WTC11 (cell line): Measurements from ENCODE around the gene UBE2K. TPM values are rescaled to one million over a fixed set of nuclear protein-coding genes. Genes with fewer than 3 reads are reported as not detected.
A peak's percentile ranks its signal among the peaks of the same experiment; 100 is the strongest.
"Not testable (repeated sequence)": the region's sequence is repeated elsewhere in the genome, so short reads cannot be mapped to it uniquely, and the experiment has no call there.

ENCODE experiments used
- ATAC-seq: fragments of 200-7000 bp; cut with Tn5 transposase; 2 replicates; pipeline ENCODE4 v1.10.0; 2021; ENCODE audit warnings: mild to moderate bottlenecking, moderate library complexity
- CTCF ChIA-PET: fragments of 300-600 bp; sonication (Branson Sonifier 250); formaldehyde crosslinking; loops from one replicate; lab custom pipeline; 2021; ENCODE audit warnings: antibody characterized with exemption; lab: Charles Lee
- POLR2A ChIA-PET: fragments of 350-600 bp; sonication (Branson Sonifier 250); formaldehyde crosslinking; loops from one replicate; lab custom pipeline; 2021; ENCODE audit warnings: antibody characterized with exemption; lab: Charles Lee
- DNase-seq: peaks from one replicate; pipeline ENCODE4 v3.0.0; 2021; ENCODE audit warnings: low spot score
- H3K27ac Mint-ChIP-seq: 2 replicates; pipeline ENCODE4 v1.8.0; 2021; ENCODE audit warnings: mixed read lengths
- H3K27me3 Mint-ChIP-seq: 2 replicates; pipeline ENCODE4 v1.8.0; 2021; ENCODE audit warnings: low read depth, mild to moderate bottlenecking, moderate library complexity, mixed read lengths
- H3K36me3 Mint-ChIP-seq: 2 replicates; pipeline ENCODE4 v1.8.0; 2021; ENCODE audit warnings: mixed read lengths
- H3K4me1 Mint-ChIP-seq: 2 replicates; pipeline ENCODE4 v1.8.0; 2022; ENCODE audit warnings: mixed read lengths
- H3K4me3 Mint-ChIP-seq: 2 replicates; pipeline ENCODE4 v1.8.0; 2021; ENCODE audit warnings: mild to moderate bottlenecking, moderate library complexity, mixed read lengths
- H3K9me3 Mint-ChIP-seq: 2 replicates; pipeline ENCODE4 v1.8.0; 2021; ENCODE audit warnings: mixed read lengths
- CBFB ChIP-seq: sonication (generic); formaldehyde crosslinking; IDR thresholded peaks from 2 replicates; pipeline ENCODE4 v1.8.1; 2022; ENCODE audit warnings: mild to moderate bottlenecking, low read depth, missing genetic modification reagents
- ELF4 ChIP-seq: sonication (generic); formaldehyde crosslinking; IDR thresholded peaks from 2 replicates; pipeline ENCODE4 v1.8.1; 2022; ENCODE audit warnings: low read depth, mild to moderate bottlenecking, moderate library complexity, missing genetic modification reagents
- ETV6 ChIP-seq: sonication (generic); formaldehyde crosslinking; IDR thresholded peaks from 2 replicates; pipeline ENCODE4 v1.8.1; 2022; ENCODE audit warnings: mild to moderate bottlenecking, missing genetic modification reagents
- FOXJ3 ChIP-seq: sonication (generic); formaldehyde crosslinking; IDR thresholded peaks from 2 replicates; pipeline ENCODE4 v1.9.0; 2021; ENCODE audit warnings: missing genetic modification reagents, mild to moderate bottlenecking, borderline replicate concordance
- JUN ChIP-seq: sonication (generic); formaldehyde crosslinking; IDR thresholded peaks from 2 replicates; pipeline ENCODE4 v1.8.0; 2023; ENCODE audit warnings: mild to moderate bottlenecking, missing genetic modification reagents
- MXD4 ChIP-seq: fragments of 250-450 bp; sonication (Bioruptor Pico); IDR thresholded peaks from 2 replicates; pipeline ENCODE4 v1.8.0; 2021; ENCODE audit warnings: mild to moderate bottlenecking, moderate library complexity, borderline replicate concordance
- MYBL2 ChIP-seq: sonication (generic); formaldehyde crosslinking; IDR thresholded peaks from 2 replicates; pipeline ENCODE4 v1.8.1; 2023; ENCODE audit warnings: mild to moderate bottlenecking, moderate library complexity, missing genetic modification reagents
- SMAD4 ChIP-seq: sonication (generic); formaldehyde crosslinking; IDR thresholded peaks from 2 replicates; pipeline ENCODE4 v1.8.0; 2022; ENCODE audit warnings: mild to moderate bottlenecking, missing genetic modification reagents
- SP1 ChIP-seq: sonication (generic); formaldehyde crosslinking; conservative IDR thresholded peaks from 2 replicates; pipeline ENCODE4 v1.8.1; 2022; ENCODE audit warnings: missing genetic modification reagents
- ZBTB21 ChIP-seq: sonication (generic); formaldehyde crosslinking; IDR thresholded peaks from 2 replicates; pipeline ENCODE4 v1.8.1; 2023; ENCODE audit warnings: mild to moderate bottlenecking, missing genetic modification reagents, borderline replicate concordance
- ZNF138 ChIP-seq: sonication (generic); formaldehyde crosslinking; conservative IDR thresholded peaks from 2 replicates; pipeline ENCODE4 v1.8.1; 2022; ENCODE audit warnings: mild to moderate bottlenecking, moderate library complexity, missing genetic modification reagents
- ZNF263 ChIP-seq: sonication (generic); formaldehyde crosslinking; IDR thresholded peaks from 2 replicates; pipeline ENCODE4 v1.8.1; 2022; ENCODE audit warnings: low read depth, mild to moderate bottlenecking, moderate library complexity, missing genetic modification reagents
- total RNA-seq: library from RNA; stranded (reverse); gene quantifications from 3 replicates; pipeline ENCODE4 v1.2.3, GENCODE V29; 2021
- TF ChIP-seq, protein P1 (sequence below): sonication (generic); formaldehyde crosslinking; IDR thresholded peaks from 2 replicates; pipeline ENCODE4 v1.8.1; 2022; ENCODE audit warnings: mild to moderate bottlenecking, moderate library complexity, missing genetic modification reagents
- TF ChIP-seq, protein P2 (sequence below): sonication (generic); formaldehyde crosslinking; IDR thresholded peaks from 2 replicates; pipeline ENCODE4 v1.8.1; 2022; ENCODE audit warnings: low read depth, mild to moderate bottlenecking, moderate library complexity, missing genetic modification reagents, borderline replicate concordance
- TF ChIP-seq, protein P3 (sequence below): sonication (generic); formaldehyde crosslinking; IDR thresholded peaks from 2 replicates; pipeline ENCODE4 v1.8.1; 2023; ENCODE audit warnings: mild to moderate bottlenecking, missing genetic modification reagents, moderate library complexity
- TF ChIP-seq, protein P4 (sequence below): sonication (generic); formaldehyde crosslinking; IDR thresholded peaks from 2 replicates; pipeline ENCODE4 v1.8.0; 2022; ENCODE audit warnings: mild to moderate bottlenecking, missing genetic modification reagents
- TF ChIP-seq, protein P5 (sequence below): fragments of 250-450 bp; sonication (Bioruptor Pico); conservative IDR thresholded peaks from 2 replicates; pipeline ENCODE4 v1.9.0; 2021; ENCODE audit warnings: mild to moderate bottlenecking
- TF ChIP-seq, protein P6 (sequence below): sonication (generic); formaldehyde crosslinking; IDR thresholded peaks from 2 replicates; pipeline ENCODE4 v1.8.0; 2022; ENCODE audit warnings: missing genetic modification reagents

Gene UBE2K
- total RNA-seq, 1 experiment from 2014 or later = 135 TPM

DNA sequence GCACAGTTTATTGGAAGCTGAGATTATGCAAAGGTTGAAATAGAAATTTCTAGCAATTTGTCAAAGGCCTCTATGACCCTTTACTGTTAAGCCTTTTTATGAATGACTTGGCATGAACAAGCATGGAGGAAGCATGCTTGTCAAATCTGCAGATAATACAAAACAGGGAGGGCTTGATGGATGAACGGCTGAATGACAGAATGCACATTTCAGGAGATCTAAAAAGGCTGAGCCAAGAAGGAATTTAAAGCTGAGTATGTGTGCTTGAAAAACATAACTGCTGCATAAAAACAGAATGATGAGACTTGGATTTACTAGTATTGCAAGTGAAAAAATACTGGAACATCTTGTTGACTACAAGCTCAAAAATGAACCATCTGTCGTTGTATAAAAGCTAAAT, 29.0 kb upstream of the UBE2K start (continued):
- no peak for TF ChIP-seq CBFB (CRISPR knock-in tag)
- TF ChIP-seq ELF4 (CRISPR knock-in tag) = no peak

DNA sequence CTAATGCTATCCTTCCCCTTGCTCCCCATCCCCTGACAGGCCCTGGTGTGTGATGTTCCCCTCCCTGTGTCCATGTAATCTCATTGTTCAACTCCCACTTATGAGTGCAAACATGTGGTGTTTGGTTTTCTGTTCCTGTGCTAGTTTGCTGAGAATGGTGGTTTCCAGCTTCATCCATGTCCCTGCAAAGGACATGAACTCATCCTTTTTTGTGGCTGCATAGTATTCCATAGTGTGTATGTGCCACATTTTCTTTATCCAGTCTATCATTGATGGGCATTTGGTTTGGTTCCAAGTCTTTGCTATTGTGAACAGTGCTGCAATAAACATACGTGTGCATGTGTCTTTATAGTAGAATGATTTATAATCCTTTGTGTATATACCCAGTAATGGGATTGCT, 27.6 kb upstream of the UBE2K start:
- H3K4me1 Mint-ChIP-seq, DNase-seq, H3K4me3 Mint-ChIP-seq, CTCF ChIA-PET, H3K36me3 Mint-ChIP-seq, ATAC-seq, H3K27ac Mint-ChIP-seq, H3K9me3 Mint-ChIP-seq, H3K27me3 Mint-ChIP-seq: not testable (repeated sequence)
- POLR2A ChIA-PET = interaction anchor here (0.6 kb wide), 1 partner anchor 27 kb away, joined by 3 read pairs; no protein-coding TSS in a partner anchor

DNA sequence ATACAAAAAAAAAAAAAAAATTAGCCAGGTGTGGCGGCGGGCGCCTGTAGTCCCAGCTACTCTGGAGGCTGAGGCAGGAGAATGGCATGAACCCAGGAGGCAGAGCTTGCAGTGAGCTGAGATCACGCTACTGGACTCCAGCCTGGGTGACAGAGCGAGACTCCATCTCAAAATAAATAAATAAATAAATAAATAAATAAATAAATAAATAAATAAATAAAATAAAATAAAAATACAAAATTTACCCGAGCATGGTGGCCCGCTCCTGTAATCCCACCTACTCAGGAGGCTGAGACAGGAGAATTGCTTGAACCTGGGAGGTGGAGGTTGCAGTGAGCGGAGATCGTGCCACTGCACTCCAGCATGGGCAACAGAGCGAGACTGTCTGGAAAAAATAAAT, 22.3 kb upstream of the UBE2K start:
- H3K27ac Mint-ChIP-seq, H3K36me3 Mint-ChIP-seq, POLR2A ChIA-PET, H3K9me3 Mint-ChIP-seq, H3K4me1 Mint-ChIP-seq, DNase-seq, H3K4me3 Mint-ChIP-seq, ATAC-seq, CTCF ChIA-PET, H3K27me3 Mint-ChIP-seq: not testable (repeated sequence)

DNA sequence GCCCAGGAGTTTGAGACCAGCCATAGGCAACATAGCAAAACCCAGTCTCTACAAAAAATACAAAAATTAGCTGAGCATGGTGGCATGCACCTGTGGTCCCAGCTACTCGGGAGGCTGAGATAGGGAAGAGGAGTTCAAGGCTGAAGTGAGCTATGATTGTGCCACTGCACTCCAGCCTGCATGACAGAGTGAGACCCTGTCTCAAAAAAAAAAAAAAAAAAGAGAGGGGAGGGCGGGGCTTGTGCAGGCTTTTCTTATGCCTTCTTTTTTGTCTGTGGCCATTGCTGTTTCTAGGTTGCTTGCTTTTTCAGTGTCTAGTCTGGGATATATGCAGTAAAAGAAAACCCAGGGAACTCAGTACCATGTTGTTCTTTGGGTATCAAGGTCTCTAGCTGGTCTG, 16.9 kb upstream of the UBE2K start:
- H3K4me3 Mint-ChIP-seq, CTCF ChIA-PET, H3K27ac Mint-ChIP-seq, DNase-seq, H3K36me3 Mint-ChIP-seq, H3K4me1 Mint-ChIP-seq, H3K9me3 Mint-ChIP-seq, H3K27me3 Mint-ChIP-seq: not testable (repeated sequence)
- POLR2A ChIA-PET = interaction anchor here (0.6 to 0.7 kb wide), 3 partner anchors 17 to 284 kb away, joined by 3 to 4 read pairs (median 3); partner anchors contain the start of genes UBE2K and UGDH
- peak; percentile 61 for ATAC-seq

DNA sequence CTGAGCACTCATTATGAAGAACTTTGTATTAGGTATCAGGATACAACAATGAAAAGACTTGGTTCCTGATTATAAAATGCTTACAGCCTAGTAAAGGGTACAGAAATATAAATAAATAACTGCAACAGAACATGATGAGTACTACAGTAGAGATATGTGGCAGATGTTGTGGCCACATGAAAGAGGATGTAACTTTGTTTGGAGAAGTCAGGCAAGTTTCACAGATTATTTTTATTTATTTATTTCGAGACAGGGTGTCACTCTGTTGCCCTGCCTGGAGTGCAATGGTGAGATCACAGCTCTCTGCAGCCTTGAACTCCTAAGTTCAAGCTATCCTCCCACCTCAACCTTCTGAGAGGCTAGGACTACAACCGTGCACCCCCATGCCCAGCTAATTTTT, 15.8 kb upstream of the UBE2K start:
- POLR2A ChIA-PET = no interaction called here
- Mint-ChIP-seq H3K27ac (no peak overlapping the region), H3K4me3 (no peak overlapping the region), H3K4me1 (no peaks in the 10 kb centered on the region), H3K9me3 (no peaks in the 10 kb centered on the region), H3K36me3 (no peaks in the 10 kb centered on the region), H3K27me3 (no peaks in the 10 kb centered on the region)
- no peak for DNase-seq
- TF ChIP-seq JUN (CRISPR knock-in tag) = no peak
- TF ChIP-seq, protein P1, sequence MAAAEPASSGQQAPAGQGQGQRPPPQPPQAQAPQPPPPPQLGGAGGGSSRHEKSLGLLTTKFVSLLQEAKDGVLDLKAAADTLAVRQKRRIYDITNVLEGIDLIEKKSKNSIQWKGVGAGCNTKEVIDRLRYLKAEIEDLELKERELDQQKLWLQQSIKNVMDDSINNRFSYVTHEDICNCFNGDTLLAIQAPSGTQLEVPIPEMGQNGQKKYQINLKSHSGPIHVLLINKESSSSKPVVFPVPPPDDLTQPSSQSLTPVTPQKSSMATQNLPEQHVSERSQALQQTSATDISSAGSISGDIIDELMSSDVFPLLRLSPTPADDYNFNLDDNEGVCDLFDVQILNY (CRISPR knock-in tag) = no peak
- TF ChIP-seq ETV6 (CRISPR knock-in tag) = no peak
- no peak for TF ChIP-seq SP1
- TF ChIP-seq, protein P2, sequence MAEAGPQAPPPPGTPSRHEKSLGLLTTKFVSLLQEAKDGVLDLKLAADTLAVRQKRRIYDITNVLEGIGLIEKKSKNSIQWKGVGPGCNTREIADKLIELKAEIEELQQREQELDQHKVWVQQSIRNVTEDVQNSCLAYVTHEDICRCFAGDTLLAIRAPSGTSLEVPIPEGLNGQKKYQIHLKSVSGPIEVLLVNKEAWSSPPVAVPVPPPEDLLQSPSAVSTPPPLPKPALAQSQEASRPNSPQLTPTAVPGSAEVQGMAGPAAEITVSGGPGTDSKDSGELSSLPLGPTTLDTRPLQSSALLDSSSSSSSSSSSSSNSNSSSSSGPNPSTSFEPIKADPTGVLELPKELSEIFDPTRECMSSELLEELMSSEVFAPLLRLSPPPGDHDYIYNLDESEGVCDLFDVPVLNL = no peak
- TF ChIP-seq, protein P3, sequence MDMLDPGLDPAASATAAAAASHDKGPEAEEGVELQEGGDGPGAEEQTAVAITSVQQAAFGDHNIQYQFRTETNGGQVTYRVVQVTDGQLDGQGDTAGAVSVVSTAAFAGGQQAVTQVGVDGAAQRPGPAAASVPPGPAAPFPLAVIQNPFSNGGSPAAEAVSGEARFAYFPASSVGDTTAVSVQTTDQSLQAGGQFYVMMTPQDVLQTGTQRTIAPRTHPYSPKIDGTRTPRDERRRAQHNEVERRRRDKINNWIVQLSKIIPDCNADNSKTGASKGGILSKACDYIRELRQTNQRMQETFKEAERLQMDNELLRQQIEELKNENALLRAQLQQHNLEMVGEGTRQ (CRISPR knock-in tag) = no peak
- no peak for TF ChIP-seq ZBTB21 (CRISPR knock-in tag)
- TF ChIP-seq, protein P4, sequence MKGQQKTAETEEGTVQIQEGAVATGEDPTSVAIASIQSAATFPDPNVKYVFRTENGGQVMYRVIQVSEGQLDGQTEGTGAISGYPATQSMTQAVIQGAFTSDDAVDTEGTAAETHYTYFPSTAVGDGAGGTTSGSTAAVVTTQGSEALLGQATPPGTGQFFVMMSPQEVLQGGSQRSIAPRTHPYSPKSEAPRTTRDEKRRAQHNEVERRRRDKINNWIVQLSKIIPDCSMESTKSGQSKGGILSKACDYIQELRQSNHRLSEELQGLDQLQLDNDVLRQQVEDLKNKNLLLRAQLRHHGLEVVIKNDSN = no peak
- TF ChIP-seq ZNF138 (CRISPR knock-in tag) = no peak
- no peak for TF ChIP-seq ZNF263
- TF ChIP-seq, protein P5, sequence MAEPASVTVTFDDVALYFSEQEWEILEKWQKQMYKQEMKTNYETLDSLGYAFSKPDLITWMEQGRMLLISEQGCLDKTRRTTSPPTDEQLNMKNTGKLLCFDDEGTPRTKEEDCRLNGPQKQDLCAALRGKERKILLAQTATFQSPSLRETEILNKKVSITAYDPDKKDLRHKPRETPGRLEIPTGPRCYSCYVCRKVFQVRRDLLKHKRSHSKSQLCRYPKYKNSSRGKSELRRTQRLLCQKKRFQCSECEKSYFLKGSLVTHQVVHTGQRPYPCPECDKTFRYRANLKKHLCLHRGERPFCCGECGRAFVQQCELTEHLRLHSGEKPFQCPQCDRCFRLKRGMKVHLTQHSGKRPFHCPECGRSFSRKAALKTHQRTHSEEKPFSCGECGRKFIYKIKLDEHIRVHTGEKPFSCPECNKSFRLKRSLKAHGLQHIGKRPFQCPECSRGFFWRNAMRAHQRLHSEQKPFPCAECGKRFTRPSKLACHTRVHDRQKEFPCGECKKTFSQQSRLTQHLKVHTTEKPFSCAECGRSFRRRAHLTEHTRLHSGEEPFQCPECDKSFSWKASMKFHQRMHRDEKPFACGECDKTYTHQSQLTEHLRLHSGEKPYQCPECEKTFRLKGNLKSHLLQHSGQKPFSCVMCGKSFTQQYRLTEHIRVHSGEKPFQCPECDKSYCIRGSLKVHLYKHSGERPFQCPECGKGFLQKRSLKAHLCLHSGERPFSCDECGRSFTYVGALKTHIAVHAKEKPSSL (CRISPR knock-in tag) = no peak
- TF ChIP-seq SMAD4 (CRISPR knock-in tag) = no peak
- no peak for TF ChIP-seq MXD4 (CRISPR knock-in tag)
- TF ChIP-seq, protein P6, sequence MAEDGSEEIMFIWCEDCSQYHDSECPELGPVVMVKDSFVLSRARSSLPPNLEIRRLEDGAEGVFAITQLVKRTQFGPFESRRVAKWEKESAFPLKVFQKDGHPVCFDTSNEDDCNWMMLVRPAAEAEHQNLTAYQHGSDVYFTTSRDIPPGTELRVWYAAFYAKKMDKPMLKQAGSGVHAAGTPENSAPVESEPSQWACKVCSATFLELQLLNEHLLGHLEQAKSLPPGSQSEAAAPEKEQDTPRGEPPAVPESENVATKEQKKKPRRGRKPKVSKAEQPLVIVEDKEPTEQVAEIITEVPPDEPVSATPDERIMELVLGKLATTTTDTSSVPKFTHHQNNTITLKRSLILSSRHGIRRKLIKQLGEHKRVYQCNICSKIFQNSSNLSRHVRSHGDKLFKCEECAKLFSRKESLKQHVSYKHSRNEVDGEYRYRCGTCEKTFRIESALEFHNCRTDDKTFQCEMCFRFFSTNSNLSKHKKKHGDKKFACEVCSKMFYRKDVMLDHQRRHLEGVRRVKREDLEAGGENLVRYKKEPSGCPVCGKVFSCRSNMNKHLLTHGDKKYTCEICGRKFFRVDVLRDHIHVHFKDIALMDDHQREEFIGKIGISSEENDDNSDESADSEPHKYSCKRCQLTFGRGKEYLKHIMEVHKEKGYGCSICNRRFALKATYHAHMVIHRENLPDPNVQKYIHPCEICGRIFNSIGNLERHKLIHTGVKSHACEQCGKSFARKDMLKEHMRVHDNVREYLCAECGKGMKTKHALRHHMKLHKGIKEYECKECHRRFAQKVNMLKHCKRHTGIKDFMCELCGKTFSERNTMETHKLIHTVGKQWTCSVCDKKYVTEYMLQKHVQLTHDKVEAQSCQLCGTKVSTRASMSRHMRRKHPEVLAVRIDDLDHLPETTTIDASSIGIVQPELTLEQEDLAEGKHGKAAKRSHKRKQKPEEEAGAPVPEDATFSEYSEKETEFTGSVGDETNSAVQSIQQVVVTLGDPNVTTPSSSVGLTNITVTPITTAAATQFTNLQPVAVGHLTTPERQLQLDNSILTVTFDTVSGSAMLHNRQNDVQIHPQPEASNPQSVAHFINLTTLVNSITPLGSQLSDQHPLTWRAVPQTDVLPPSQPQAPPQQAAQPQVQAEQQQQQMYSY = no peak
- TF ChIP-seq FOXJ3 (CRISPR knock-in tag) = no peak
- TF ChIP-seq MYBL2 (CRISPR knock-in tag) = no peak
- CTCF ChIA-PET = no interaction called here
- ATAC-seq = no peak
